Retinal pigment epithelial cell (primary cell): ENCODE results near the gene TNRC18.
"Not testable (repeated sequence)": the region's sequence is repeated elsewhere in the genome, so short reads cannot be mapped to it uniquely, and the experiment has no call there.

Experiments
- DNase-seq: peaks from one replicate; pipeline ENCODE4 v3.0.0-alpha.2; 2010; ENCODE audit warnings: low read depth
- H3K4me3 ChIP-seq: 2 replicates; pipeline ENCODE4 v1.5.1; 2011; ENCODE audit warnings: mild to moderate bottlenecking, low read length, control low read depth, moderate library complexity
- CTCF ChIP-seq: conservative IDR thresholded peaks from 2 replicates; pipeline ENCODE4 v1.5.1; 2011; ENCODE audit warnings: low read depth, low read length, control low read depth, inconsistent platforms

Gene TNRC18

DNA sequence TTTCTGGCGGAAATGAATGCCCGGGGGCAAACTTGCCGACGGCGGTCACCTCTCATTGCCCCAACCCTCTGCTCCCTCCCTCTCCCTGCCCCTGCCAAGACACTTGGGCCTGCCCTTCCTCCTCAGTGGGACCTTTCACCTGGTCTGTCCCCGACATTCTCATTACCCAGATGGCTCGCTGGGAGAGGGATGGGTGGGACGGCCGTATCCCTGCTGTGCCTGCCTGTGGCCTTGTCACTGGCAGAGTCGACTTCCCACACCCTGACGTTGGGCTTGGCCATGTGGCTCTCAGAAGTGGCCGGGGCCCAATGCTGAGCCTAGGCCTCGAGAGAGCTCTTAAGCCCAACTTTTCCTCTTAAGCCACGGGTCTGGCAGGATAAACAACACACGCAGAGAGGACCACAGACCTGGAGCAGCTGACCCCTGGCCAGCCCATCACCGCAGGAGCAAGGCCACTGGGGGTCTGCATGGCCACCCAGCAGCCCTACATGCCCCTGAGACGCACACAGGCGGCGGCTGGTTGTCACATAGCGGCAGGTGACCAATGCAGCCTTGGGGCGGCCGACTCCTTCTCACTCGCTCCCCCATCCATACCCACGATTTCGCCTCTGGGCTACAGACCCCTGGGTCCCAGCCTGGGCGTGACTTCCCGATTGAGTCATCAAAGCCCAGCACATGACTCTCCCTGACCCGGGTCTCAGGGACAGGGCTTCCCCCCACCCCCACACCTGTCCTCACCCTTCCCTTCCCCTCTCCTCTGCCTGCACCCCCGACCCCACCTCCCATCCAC is 100.8 kb downstream of the TNRC18 start:
- no peak for DNase-seq
- no peak overlapping the region for H3K4me3 ChIP-seq
- no peak for TF ChIP-seq CTCF

DNA sequence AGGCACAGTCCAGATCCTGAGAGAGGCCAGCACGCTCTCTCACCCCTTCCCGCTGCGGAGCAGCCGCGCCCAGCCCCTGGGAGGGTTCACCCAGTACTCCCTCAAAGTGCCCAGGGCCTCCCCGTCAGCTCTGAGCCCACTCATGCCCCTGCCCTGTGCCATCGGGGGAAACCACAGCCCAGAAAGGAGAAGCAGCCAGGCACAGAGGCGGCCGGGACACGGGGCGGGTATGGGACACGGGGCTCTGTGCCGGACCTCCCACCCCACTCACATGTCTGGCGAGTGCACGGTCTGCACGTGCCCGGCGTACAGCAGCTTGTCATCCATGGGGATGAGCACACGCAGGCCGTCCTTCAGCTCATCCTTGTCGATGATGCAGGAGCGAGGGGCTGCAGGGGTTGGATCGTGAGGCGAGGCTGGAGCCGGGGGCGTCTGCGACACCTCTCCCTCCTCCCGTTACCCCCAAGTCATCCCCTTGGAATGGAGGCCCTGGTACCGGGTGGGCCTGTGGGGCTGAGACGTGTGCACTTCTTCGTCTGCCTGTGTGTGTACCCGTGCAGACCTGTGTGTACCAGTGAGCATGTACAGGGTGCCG is 102.7 kb downstream of the TNRC18 start:
- H3K4me3 ChIP-seq, result no peak overlapping the region
- no peak for TF ChIP-seq CTCF
- no peak for DNase-seq

DNA sequence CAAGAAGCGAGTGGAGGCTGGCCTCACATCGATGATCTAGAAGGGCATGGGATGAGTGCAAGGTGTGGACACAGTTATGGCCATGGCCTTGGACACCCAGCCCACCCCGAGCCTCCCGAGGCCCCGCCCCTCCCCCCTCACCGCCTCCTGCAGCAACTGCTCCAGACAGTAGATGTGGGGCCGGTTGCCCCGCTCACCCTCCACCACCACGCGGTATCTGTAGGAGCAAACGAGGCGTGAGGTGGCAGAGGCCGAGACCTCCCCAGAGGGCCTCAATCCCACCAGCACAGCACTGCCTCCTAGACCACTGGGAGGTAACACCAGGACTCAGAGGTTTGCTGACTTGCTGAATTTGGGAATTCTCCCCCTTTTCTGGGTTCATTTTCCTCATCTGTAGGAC is 103.2 kb downstream of the TNRC18 start:
- DNase-seq, result no peak
- TF ChIP-seq CTCF, result no peak
- no peak overlapping the region for H3K4me3 ChIP-seq

GRCh38 chr7:5318613-5319012 is 105.0 kb downstream of the TNRC18 start:
- not testable (repeated sequence) for H3K4me3 ChIP-seq

GRCh38 chr7:5315761-5316160 is 107.9 kb downstream of the TNRC18 start:
- no peak overlapping the region for H3K4me3 ChIP-seq
- DNase-seq, result no peak
- no peak for TF ChIP-seq CTCF

More at GRCh38 chr7:5318613-5319012, 105.0 kb downstream of the TNRC18 start:
- not testable (repeated sequence) for DNase-seq

GRCh38 chr7:5314864-5315263 is 108.8 kb downstream of the TNRC18 start:
- TF ChIP-seq CTCF, result no peak
- no peak for DNase-seq
- no peak overlapping the region for H3K4me3 ChIP-seq

DNA sequence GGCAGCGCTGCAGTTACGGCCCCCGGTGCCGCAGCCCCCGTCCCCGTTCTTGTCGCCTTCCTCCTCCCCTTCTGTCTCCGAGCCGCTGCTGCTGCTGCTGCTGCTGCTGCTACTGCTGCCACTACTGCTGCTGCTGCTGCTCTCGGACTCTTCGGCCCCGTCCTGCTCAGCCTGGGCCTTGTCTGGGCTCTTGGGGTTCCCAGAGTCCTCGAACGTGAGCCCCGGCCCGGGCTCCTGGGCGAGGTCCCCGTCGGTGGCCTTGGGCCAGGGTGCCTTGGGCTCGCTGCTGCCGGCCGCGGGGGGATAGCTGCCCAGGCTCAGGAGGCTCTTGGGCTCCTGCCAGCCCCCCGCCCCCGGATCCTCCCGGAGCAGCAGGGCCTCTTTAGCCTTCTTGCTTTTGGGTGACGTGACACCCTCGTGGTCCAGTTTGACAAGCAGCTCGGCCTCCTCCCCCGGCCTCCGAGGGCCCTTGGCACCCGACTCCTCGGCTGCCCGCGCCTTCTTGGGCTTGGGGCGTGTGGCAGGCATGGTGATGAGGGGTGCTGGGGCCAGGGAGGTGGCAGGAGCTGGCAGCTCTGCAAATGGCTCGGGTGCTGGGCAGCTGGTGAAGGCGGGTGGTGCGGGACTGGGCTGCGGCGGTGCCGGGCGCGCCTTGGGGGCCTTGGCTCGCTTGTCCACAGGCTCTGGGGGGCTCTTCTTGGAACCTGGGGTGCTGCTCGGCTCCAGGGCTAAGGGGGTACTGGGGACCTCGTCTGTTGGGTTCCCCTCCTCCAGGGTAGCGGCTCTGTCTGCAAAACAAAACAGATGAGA is 110.4 kb downstream of the TNRC18 start:
- not testable (repeated sequence) for DNase-seq, H3K4me3 ChIP-seq

GRCh38 chr7:5312276-5313070 is 111.2 kb downstream of the TNRC18 start:
- not testable (repeated sequence) for DNase-seq

More at GRCh38 chr7:5312276-5313070, 111.2 kb downstream of the TNRC18 start:
- H3K4me3 ChIP-seq, result not testable (repeated sequence)
